GM10248 (cell line): ENCODE data around the gene TDRKH.
"Not testable (repeated sequence)": the region's sequence is repeated elsewhere in the genome, so short reads cannot be mapped to it uniquely, and the experiment has no call there.

ENCODE experiments used
- CTCF ChIA-PET: fragments of 300-600 bp; sonication (Branson Sonifier 250); formaldehyde crosslinking; extraction: SDS; loops from one replicate; lab custom pipeline; 2021; ENCODE audit warnings: antibody characterized with exemption; lab: Yijun Ruan, JAX
- POLR2A ChIA-PET: fragments of 350-650 bp; sonication (Branson Sonifier 250); formaldehyde crosslinking; extraction: SDS; loops from one replicate; lab custom pipeline; 2020; ENCODE audit warnings: antibody characterized with exemption; lab: Yijun Ruan, JAX
- DNase-seq: peaks from one replicate; pipeline ENCODE4 v3.0.0; 2012; ENCODE audit errors: extremely low spot score
- CTCF ChIP-seq: IDR thresholded peaks from 2 replicates; pipeline ENCODE4 v1.5.1; 2012; ENCODE audit warnings: mild to moderate bottlenecking, low read depth; ENCODE audit errors: extremely low read depth, missing control alignments, control extremely low read depth

The TDRKH gene

GRCh38 chr1:151737479-151737878, 52.8 kb downstream of the TDRKH start:
- TF ChIP-seq CTCF = no peak
- no peak for DNase-seq
- CTCF ChIA-PET = interaction anchor here (0.8 to 1.4 kb wide), 4 partner anchors 9 to 212 kb away, joined by 3 to 5 read pairs (median 4); no protein-coding TSS in a partner anchor
- POLR2A ChIA-PET = no interaction called here

GRCh38 chr1:151737026-151737425, 53.3 kb downstream of the TDRKH start:
- DNase-seq = no peak
- no peak for TF ChIP-seq CTCF
- ChIA-PET POLR2A (no interaction called here), CTCF (interaction anchor here (0.9 to 1.3 kb wide), 2 partner anchors 9 to 202 kb away, joined by 3 to 5 read pairs; no protein-coding TSS in a partner anchor)

GRCh38 chr1:151733995-151734394, 56.3 kb downstream of the TDRKH start:
- POLR2A ChIA-PET, DNase-seq: not testable (repeated sequence)
- CTCF ChIA-PET = interaction anchor here (0.9 to 3.0 kb wide), 15 partner anchors 10 to 393 kb away, joined by 3 to 25 read pairs (median 5); partner anchors contain the start of gene CELF3

GRCh38 chr1:151733126-151733525, 57.2 kb downstream of the TDRKH start:
- ChIA-PET CTCF (interaction anchor here (1.0 to 3.0 kb wide), 3 partner anchors 43 to 197 kb away, joined by 3 to 25 read pairs (median 20); no protein-coding TSS in a partner anchor), POLR2A (no interaction called here)
- no peak for TF ChIP-seq CTCF
- DNase-seq = no peak

- ChIA-PET POLR2A (no interaction called here), CTCF (interaction anchor here (0.8 kb wide), 1 partner anchor 9 kb away, joined by 3 read pairs; no protein-coding TSS in a partner anchor)
- no peak for DNase-seq
- no peak for TF ChIP-seq CTCF
Observed at GRCh38 chr1:151729966-151730291, 60.4 kb downstream of the TDRKH start.

GRCh38 chr1:151729157-151729965, 60.9 kb downstream of the TDRKH start:
- no peak for TF ChIP-seq CTCF
- ChIA-PET CTCF (interaction anchor here (0.8 to 1.6 kb wide), 5 partner anchors 8 to 194 kb away, joined by 3 to 6 read pairs (median 3); no protein-coding TSS in a partner anchor), POLR2A (no interaction called here)
- DNase-seq = no peak
